ENCODE measurements around the gene GPR17. TPM values are rescaled to one million over a fixed set of nuclear protein-coding genes. Genes with fewer than 3 reads are reported as not detected.

Gene GPR17
- total and polyA plus RNA-seq, 7 experiments from 2014 or later, result not detected

DNA sequence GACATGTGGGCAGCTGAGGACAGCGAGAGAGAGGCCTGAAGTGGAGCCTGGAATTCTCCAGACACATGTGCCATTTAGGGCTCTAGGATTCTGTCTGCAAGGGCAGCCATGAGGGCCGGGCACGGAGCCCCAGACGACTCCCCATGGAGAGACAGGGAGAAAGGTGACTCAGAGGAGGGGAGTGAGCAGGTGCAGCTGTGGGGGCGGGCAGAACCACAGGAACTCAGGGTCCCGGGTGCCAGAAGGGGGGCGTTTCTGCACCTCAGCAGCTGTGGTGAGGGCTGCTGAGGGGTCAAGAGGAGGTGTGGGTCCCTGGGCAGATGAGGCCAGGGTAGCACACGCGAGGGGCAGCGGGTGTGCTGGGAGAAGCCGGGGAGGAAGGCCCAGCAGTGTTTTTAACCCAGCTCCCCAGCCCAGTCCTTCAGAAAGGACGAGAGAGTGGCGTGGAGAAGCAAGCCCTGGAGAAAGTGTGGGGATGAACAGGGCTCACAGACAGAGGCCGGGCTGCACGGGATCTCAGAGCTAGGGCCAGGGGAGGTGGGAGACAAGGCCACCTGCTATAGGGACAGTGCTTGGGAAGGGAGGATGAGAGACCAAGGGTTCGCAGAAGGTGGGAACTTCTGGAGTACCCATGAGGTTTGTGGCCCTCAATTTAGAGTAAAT is 7.6 kb downstream of the GPR17 start:
- Histone ChIP-seq H3K4me3 (ENCODE audit: low read length) (no peak overlapping the region), H3K4me1 (ENCODE audit: control insufficient read depth in 2 of 2, insufficient read depth in 2 of 2, low read length in 2 of 2) (peaks cover 0 to 9% of the 10 kb centered on the region in 2 donors), H3K27me3 (ENCODE audit: control insufficient read depth in 2 of 2, insufficient read depth in 2 of 2, low read length in 2 of 2) (no peaks in the 10 kb centered on the region), H3K9me3 (ENCODE audit: control insufficient read depth in 2 of 3, low read length in 3 of 3) (no peaks in the 10 kb centered on the region), H3K36me3 (ENCODE audit: control insufficient read depth in 2 of 3, insufficient read depth in 3 of 3, low read length in 3 of 3) (no peaks in the 10 kb centered on the region), H3K27ac (ENCODE audit: low read depth, low read length) (no peak overlapping the region)
- H3K27me3 Mint-ChIP-seq, result peaks cover 0 to under 1% (median 0%) of the 10 kb centered on the region in 5 donors
- no peaks in the 10 kb centered on the region for H3K9me3 Mint-ChIP-seq
- H3K36me3 Mint-ChIP-seq, result no peaks in the 10 kb centered on the region
- DNase-seq (no peak), ATAC-seq (no peak)
- no peak overlapping the region for H3K27ac Mint-ChIP-seq
- no peak overlapping the region for H3K4me3 Mint-ChIP-seq
- ChIA-PET CTCF (interaction anchor here (0.5 to 10.3 kb wide), 2 partner anchors 62 to 64 kb away, joined by 3 to 141 read pairs; no protein-coding TSS in a partner anchor), POLR2A (no interaction called here)
- H3K4me1 Mint-ChIP-seq, result peaks cover 10 to 13% (median 11%) of the 10 kb centered on the region in 7 donors
- intact Hi-C loops (cut with micrococcal nuclease), result no loop called here

GRCh38 chr2:127654084-127654837 is 8.3 kb downstream of the GPR17 start:
- intact Hi-C loops (cut with micrococcal nuclease), result no loop called here
- DNase-seq, result no peak
- CTCF ChIA-PET, result interaction anchor here (0.5 to 10.3 kb wide), 2 partner anchors 63 to 65 kb away, joined by 3 to 141 read pairs; no protein-coding TSS in a partner anchor

DNA sequence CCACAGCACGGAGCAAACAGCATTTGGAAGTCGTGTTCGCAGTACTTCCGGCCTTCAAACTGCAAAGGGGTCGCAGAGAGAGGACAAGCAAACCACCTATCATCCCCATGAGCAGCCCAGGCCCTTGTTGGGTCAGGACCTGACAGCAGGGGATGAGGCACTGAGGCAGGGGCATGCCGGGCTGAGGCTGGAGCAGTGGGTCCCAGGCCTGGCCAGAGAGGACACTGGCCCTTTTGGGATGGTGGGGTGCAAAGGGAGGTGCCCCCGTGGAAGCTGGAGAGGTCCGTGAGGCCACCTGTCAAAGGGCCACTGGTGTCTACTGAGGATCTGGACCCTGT is 8.9 kb downstream of the GPR17 start:
- H3K27me3 Mint-ChIP-seq, result peaks cover 0 to 6% (median 0%) of the 10 kb centered on the region in 5 donors

More at GRCh38 chr2:127654084-127654837, 8.3 kb downstream of the GPR17 start:
- no peak overlapping the region for H3K4me3 Mint-ChIP-seq
- POLR2A ChIA-PET, result no interaction called here
- H3K36me3 Mint-ChIP-seq, result no peaks in the 10 kb centered on the region
- H3K9me3 Mint-ChIP-seq, result no peaks in the 10 kb centered on the region
- Histone ChIP-seq H3K4me1 (ENCODE audit: control insufficient read depth in 2 of 2, insufficient read depth in 2 of 2, low read length in 2 of 2) (peaks cover 0 to 6% of the 10 kb centered on the region in 2 donors), H3K4me3 (ENCODE audit: low read length) (no peak overlapping the region), H3K9me3 (ENCODE audit: control insufficient read depth in 2 of 3, low read length in 3 of 3) (no peaks in the 10 kb centered on the region), H3K27me3 (ENCODE audit: control insufficient read depth in 2 of 2, insufficient read depth in 2 of 2, low read length in 2 of 2) (no peaks in the 10 kb centered on the region), H3K27ac (ENCODE audit: low read depth, low read length) (no peak overlapping the region), H3K36me3 (ENCODE audit: control insufficient read depth in 2 of 3, insufficient read depth in 3 of 3, low read length in 3 of 3) (no peaks in the 10 kb centered on the region)
- H3K27me3 Mint-ChIP-seq, result peaks cover 0 to 6% (median 0%) of the 10 kb centered on the region in 5 donors
- H3K27ac Mint-ChIP-seq, result no peak overlapping the region
- peaks cover 4 to 6% (median 5%) of the 10 kb centered on the region in 7 donors for H3K4me1 Mint-ChIP-seq
- no peak for ATAC-seq

DNA sequence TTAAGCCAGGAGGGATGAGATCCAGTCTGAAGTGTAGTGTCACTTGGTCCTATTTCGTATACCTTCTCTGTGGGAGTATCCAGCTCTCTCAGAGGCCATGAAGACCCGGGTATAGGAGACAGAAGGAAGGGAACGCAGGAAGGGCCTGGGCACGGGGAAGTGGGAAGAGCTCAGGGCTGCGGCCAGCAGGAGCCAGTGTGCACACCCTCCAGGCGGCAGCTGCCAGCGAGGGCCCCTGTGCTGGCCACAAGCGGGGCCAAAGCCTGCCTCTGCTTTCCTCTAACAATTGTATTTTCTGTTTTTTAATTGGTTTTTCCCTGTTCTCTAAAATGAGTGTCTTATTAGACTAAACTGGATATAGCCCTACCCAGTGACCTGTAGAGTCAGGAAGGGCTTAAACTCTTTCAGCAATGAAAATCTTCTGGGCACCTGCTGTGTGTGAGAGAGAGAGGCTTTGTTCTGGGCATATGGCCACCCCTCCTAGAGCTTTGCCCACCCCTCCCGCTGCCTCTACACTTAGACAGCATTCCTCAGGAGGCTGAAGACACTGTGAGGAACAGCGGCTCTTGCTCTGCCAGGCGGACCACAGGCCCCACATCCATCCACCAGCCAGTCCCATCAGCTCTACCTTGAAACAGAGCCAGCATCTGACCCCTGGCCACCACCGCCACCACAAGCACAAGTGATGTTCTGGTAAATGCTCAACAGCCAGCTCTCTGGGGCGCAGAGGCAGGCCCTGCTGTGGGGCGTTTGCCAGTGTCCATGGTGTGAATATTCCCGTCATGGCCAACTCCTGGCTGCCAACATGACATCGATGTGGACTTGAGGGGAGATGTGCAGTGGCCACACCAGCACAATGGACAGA is 9.5 kb downstream of the GPR17 start:
- ChIA-PET POLR2A (no interaction called here), CTCF (interaction anchor here (10.3 kb wide), 1 partner anchor 64 kb away, joined by 141 read pairs; no protein-coding TSS in a partner anchor)
- Histone ChIP-seq H3K9me3 (ENCODE audit: control insufficient read depth in 2 of 3, low read length in 3 of 3) (no peaks in the 10 kb centered on the region), H3K4me1 (ENCODE audit: control insufficient read depth in 2 of 2, insufficient read depth in 2 of 2, low read length in 2 of 2) (no peaks in the 10 kb centered on the region), H3K4me3 (ENCODE audit: low read length) (no peak overlapping the region), H3K27me3 (ENCODE audit: control insufficient read depth in 2 of 2, insufficient read depth in 2 of 2, low read length in 2 of 2) (no peaks in the 10 kb centered on the region), H3K27ac (ENCODE audit: low read depth, low read length) (no peak overlapping the region), H3K36me3 (ENCODE audit: control insufficient read depth in 2 of 3, insufficient read depth in 3 of 3, low read length in 3 of 3) (no peaks in the 10 kb centered on the region)
- Mint-ChIP-seq H3K36me3 (no peaks in the 10 kb centered on the region), H3K9me3 (no peaks in the 10 kb centered on the region), H3K27me3 (peaks cover 0 to 6% (median 0%) of the 10 kb centered on the region in 5 donors), H3K4me1 (peaks cover 0 to 6% (median 0%) of the 10 kb centered on the region in 7 donors), H3K27ac (no peak overlapping the region), H3K4me3 (no peak overlapping the region)
- intact Hi-C loops (cut with micrococcal nuclease), result no loop called here
- DNase-seq (no peak), ATAC-seq (no peak)

More for the DNA sequence above, 8.9 kb downstream of the GPR17 start:
- no peaks in the 10 kb centered on the region for H3K9me3 ChIP-seq (ENCODE audit: control insufficient read depth in 2 of 3, low read length in 3 of 3)
- peaks cover 0 to under 1% of the 10 kb centered on the region in 2 donors for H3K4me1 ChIP-seq (ENCODE audit: control insufficient read depth in 2 of 2, insufficient read depth in 2 of 2, low read length in 2 of 2)
- ATAC-seq (no peak), DNase-seq (no peak)
- no peak overlapping the region for H3K4me3 ChIP-seq (ENCODE audit: low read length)
- H3K27ac Mint-ChIP-seq, result no peak overlapping the region
- H3K36me3 Mint-ChIP-seq, result no peaks in the 10 kb centered on the region
- H3K4me1 Mint-ChIP-seq, result peaks cover 0 to 5% (median under 1%) of the 10 kb centered on the region in 7 donors
- no peaks in the 10 kb centered on the region for H3K9me3 Mint-ChIP-seq
- no peaks in the 10 kb centered on the region for H3K36me3 ChIP-seq (ENCODE audit: control insufficient read depth in 2 of 3, insufficient read depth in 3 of 3, low read length in 3 of 3)
- ChIA-PET CTCF (interaction anchor here (10.3 kb wide), 1 partner anchor 63 kb away, joined by 141 read pairs; no protein-coding TSS in a partner anchor), POLR2A (no interaction called here)
- no peaks in the 10 kb centered on the region for H3K27me3 ChIP-seq (ENCODE audit: control insufficient read depth in 2 of 2, insufficient read depth in 2 of 2, low read length in 2 of 2)
- intact Hi-C loops (cut with micrococcal nuclease), result no loop called here
- no peak overlapping the region for H3K4me3 Mint-ChIP-seq
- no peak overlapping the region for H3K27ac ChIP-seq (ENCODE audit: low read depth, low read length)

DNA sequence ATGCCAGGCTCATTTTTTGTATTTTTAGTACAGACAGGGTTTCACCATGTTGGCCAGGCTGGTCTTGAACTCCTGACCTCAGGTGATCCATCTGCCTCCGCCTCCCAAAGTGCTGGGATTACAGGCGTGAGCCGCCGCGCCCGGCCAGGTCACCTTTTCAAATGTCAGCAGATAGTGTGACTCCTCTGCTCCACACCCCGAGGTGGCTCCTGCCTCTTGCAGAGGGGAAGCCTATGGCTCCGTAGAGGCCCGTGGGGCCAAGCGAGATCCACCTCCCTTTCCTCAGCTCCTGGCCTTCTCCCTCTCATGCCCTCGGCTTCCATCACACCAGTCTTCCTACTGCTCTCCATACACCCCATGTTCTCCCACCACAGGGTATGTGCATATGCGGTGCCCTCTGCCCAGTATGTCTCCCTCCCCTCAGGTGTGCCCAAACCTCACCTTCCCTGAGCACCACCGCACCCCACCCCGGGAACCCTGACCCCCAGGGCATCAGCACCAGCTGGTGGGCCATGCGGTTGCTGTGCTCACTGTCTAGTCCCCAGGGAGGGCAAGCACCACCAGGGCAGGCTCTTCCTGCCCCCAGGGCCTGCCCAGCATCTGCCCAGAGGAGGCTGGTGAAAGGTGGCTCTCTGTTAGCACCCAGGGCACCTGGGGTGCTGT is 10.7 kb downstream of the GPR17 start:
- Histone ChIP-seq H3K4me1 (ENCODE audit: control insufficient read depth in 2 of 2, insufficient read depth in 2 of 2, low read length in 2 of 2) (no peaks in the 10 kb centered on the region), H3K9me3 (ENCODE audit: control insufficient read depth in 2 of 3, low read length in 3 of 3) (no peaks in the 10 kb centered on the region), H3K27ac (ENCODE audit: low read depth, low read length) (no peak overlapping the region), H3K27me3 (ENCODE audit: control insufficient read depth in 2 of 2, insufficient read depth in 2 of 2, low read length in 2 of 2) (no peaks in the 10 kb centered on the region), H3K4me3 (ENCODE audit: low read length) (no peak overlapping the region), H3K36me3 (ENCODE audit: control insufficient read depth in 2 of 3, insufficient read depth in 3 of 3, low read length in 3 of 3) (no peaks in the 10 kb centered on the region)
- Mint-ChIP-seq H3K27me3 (peaks cover 4 to 15% (median 8%) of the 10 kb centered on the region in 5 donors), H3K4me3 (no peak overlapping the region), H3K9me3 (peaks cover 0 to 1% (median 0%) of the 10 kb centered on the region in 11 donors), H3K4me1 (peaks cover 0 to 6% (median 0%) of the 10 kb centered on the region in 7 donors), H3K36me3 (no peaks in the 10 kb centered on the region), H3K27ac (no peak overlapping the region)
- ATAC-seq (peak; percentile 7), DNase-seq (no peak)
- ChIA-PET CTCF (interaction anchor here (10.3 kb wide), 1 partner anchor 65 kb away, joined by 141 read pairs; no protein-coding TSS in a partner anchor), POLR2A (no interaction called here)
- intact Hi-C loops (cut with micrococcal nuclease), result no loop called here

DNA sequence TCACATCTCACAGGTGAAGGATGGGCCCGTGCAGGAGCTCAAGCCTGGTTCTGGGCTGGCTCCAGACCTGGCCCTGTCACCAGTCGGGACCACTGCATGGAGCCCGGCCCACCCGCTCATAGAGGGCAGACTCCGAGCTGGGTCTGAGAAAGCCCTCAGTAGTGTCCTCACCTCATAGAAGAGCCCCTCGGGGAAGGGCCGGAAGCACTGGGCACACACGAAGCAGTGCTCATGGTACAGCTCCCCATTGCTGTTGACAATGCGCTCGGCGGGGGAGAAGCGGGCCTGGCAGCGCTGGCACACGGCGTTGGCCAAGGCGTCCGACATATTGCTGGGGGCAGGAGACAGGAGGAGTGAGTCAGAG is 11.3 kb downstream of the GPR17 start:
- intact Hi-C loops (cut with micrococcal nuclease), result no loop called here
- ChIA-PET POLR2A (no interaction called here), CTCF (no interaction called here)
- Histone ChIP-seq H3K4me1 (ENCODE audit: control insufficient read depth in 2 of 2, insufficient read depth in 2 of 2, low read length in 2 of 2) (no peaks in the 10 kb centered on the region), H3K4me3 (ENCODE audit: low read length) (no peak overlapping the region), H3K27me3 (ENCODE audit: control insufficient read depth in 2 of 2, insufficient read depth in 2 of 2, low read length in 2 of 2) (no peaks in the 10 kb centered on the region), H3K27ac (ENCODE audit: low read depth, low read length) (no peak overlapping the region), H3K9me3 (ENCODE audit: control insufficient read depth in 2 of 3, low read length in 3 of 3) (no peaks in the 10 kb centered on the region), H3K36me3 (ENCODE audit: control insufficient read depth in 2 of 3, insufficient read depth in 3 of 3, low read length in 3 of 3) (no peaks in the 10 kb centered on the region)
- DNase-seq, result no peak
- Mint-ChIP-seq H3K27ac (no peak overlapping the region), H3K9me3 (peaks cover 0 to 1% (median 0%) of the 10 kb centered on the region in 11 donors), H3K4me1 (peaks cover 0 to 6% (median 0%) of the 10 kb centered on the region in 7 donors), H3K27me3 (peaks cover 8 to 20% (median 14%) of the 10 kb centered on the region in 5 donors), H3K36me3 (no peaks in the 10 kb centered on the region), H3K4me3 (no peak overlapping the region)
- ATAC-seq, result no peak
